ENCODE measurements around the gene CBR3.
A peak's percentile ranks its signal among the peaks of the same experiment; 100 is the strongest.
"Not testable (repeated sequence)": the region's sequence is repeated elsewhere in the genome, so short reads cannot be mapped to it uniquely, and the experiment has no call there.

CBR3 gene

DNA sequence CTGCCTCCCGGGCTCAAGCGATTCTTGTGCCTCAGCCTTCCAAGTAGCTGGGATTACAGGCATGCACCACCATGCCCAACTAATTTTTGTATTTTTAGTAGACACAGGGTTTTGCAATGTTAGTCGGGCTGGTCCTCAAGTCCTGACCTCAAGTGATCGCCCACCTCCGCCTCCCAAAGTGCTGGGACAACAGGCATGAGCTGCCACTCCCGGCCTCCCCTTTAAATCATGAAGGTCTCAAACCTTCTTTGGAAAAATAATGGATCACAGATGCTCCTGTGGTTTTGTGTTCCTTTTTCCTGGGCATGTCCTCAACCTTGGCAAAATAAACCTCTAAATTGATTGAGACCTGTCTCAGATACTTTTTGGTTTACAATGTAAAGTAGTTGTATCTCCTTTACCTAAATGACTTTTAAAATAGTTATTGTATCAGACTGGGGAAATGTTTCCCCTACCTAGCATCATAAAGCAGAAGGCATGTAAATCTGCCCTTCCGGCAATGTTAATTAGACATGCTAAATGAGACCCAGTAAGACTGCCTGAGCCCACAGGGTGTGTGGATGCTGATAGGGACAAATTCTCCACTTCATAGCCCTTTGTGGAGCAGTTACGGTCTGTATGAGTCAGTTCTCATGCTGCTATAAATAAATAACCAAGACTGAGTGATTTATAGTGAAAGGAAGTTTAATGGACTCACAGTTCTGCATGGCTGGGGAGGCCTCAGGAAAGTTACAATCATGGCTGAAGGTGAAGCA lies 37.3 kb upstream of the CBR3 start:
- no peak for TF ChIP-seq CTCF (conservative IDR thresholded peaks at IDR 0.05; ENCODE audit: low read depth, low read length)
- DNase-seq (ENCODE audit: low read depth) = peak; percentile 52
- H3K4me3 ChIP-seq (ENCODE audit: low read depth, low read length) = no peak overlapping the region

DNA sequence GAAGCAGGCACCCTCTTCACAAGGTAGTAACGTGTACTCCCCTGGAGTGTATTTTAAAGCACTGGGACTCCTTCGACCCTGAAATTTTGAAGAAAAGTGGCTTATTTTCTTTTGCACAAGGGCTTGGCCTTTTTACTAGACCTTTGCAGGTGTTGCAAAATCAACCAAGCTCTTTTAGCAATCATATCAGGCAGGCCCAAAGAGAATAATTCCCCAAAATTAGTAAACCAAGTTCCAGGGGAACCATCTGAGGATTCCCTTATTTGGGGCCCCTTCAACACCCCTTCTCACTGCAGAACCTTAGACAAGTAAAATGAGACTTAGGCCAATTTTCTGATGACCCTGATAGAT lies 36.7 kb upstream of the CBR3 start:
- H3K4me3 ChIP-seq (ENCODE audit: low read depth, low read length) = no peak overlapping the region
- TF ChIP-seq CTCF (conservative IDR thresholded peaks at IDR 0.05; ENCODE audit: low read depth, low read length) = no peak
- DNase-seq (ENCODE audit: low read depth) = no peak

GRCh38 chr21:36099000-36099399 lies 35.9 kb upstream of the CBR3 start:
- no peak overlapping the region for H3K4me3 ChIP-seq (ENCODE audit: low read depth, low read length)
- TF ChIP-seq CTCF (conservative IDR thresholded peaks at IDR 0.05; ENCODE audit: low read depth, low read length) = no peak
- no peak for DNase-seq (ENCODE audit: low read depth)

GRCh38 chr21:36099695-36100211 lies 35.1 kb upstream of the CBR3 start:
- not testable (repeated sequence) for DNase-seq (ENCODE audit: low read depth)

DNA sequence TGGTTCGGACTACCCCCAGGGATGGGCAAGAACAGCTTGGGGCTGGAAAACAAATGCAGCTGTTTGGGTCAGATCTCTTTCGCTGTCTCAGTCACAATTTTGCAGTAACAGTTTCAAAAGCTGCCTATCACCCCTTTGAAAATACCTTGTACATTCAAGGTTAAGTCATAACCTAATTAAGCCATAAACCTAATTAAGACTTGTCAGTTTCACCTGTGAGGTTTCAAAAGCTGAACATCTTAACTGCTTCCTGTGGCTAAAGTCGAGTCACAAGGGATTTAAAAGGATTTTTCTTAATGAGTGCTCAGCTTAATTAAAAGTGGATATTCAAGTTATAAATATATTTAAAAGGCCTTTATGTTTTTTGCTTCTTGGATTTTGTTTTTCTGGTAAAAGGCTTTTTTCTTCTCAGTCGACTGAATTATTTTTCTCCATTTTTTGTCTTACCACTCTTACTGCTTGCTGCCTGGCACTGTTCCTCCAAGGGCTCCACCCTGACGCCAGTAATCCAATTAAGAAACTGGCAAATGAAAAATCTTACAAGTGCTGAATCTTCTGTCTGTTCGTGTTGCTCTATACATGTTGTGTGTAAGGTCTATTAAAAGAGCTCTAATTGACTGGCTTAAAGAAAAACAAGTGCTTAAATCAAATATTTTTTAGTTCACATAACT lies 33.8 kb upstream of the CBR3 start:
- no peak overlapping the region for H3K4me3 ChIP-seq (ENCODE audit: low read depth, low read length)
- no peak for TF ChIP-seq CTCF (conservative IDR thresholded peaks at IDR 0.05; ENCODE audit: low read depth, low read length)
- DNase-seq (ENCODE audit: low read depth) = no peak

More at GRCh38 chr21:36099695-36100211, 35.1 kb upstream of the CBR3 start:
- not testable (repeated sequence) for H3K4me3 ChIP-seq (ENCODE audit: low read depth, low read length)

DNA sequence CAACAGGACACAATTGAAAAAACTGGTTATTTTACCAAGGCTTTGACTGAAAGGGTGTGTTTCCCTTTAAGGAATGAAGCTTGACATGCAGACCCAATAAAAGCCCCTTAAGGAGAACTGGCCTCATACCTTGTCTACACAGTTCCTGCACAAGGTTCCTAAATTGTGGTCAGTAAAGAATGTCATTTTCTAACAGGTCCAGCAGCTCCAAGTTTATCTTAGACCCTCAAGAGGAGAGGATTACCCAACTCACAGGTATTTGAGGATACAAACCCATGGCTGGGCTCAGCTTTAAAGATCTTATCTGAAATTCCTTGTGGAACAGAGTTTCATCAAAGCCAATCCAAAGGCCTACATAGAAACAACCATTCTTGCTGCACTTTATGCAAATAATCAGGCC lies 31.4 kb upstream of the CBR3 start:
- no peak for TF ChIP-seq CTCF (conservative IDR thresholded peaks at IDR 0.05; ENCODE audit: low read depth, low read length)
- no peak for DNase-seq (ENCODE audit: low read depth)
- H3K4me3 ChIP-seq (ENCODE audit: low read depth, low read length) = no peak overlapping the region

DNA sequence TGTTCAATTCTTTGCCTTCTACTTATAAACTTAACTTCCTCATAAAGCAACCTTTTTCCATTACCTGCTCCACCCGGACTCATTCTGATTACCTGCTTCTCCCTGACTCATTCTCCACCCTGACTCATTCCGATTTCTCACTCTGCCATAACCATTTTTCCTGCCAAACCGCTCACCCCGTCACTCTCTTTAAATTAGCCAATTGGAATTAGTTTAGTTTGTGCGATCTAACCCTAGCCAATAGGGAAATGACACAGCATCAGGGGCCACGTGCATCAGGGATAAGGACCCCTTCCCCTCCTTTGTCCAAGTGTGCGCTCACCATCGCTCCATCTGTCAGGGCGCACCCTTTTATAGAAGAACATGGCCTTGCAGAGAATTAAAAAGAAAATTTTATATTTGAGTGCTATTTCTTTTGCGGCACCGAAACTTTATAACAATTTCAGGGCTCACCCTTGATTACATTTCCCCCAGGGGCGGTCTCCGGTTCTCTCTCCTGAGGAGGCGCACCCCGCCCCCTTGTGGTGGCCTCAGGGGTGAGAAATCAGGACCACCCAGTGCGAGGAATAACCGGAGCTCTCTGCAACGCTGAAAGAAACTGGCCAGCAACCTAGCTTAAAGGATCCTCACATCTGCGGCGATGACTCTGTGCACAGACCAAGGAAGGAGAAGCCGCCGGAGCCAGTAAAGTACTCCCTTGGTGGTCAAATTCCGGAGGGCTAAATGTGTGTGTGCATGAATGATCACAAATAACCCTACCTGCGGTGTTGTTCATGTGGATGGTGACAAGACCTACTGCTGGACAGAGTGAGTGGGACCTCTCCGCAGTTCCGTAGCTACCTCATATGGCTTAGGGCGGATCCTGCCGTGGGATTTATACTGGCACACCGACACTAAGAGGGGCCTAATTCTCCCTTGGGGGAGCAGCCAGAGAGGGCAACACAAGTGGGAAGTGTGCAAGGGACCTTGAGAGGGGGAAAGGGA lies 30.3 kb upstream of the CBR3 start:
- DNase-seq (ENCODE audit: low read depth) = peak; percentile 70
- TF ChIP-seq CTCF (conservative IDR thresholded peaks at IDR 0.05; ENCODE audit: low read depth, low read length) = peak; percentile 67
- peak overlapping the region; percentile 22 for H3K4me3 ChIP-seq (ENCODE audit: low read depth, low read length)

Measured in choroid plexus epithelial cell (primary cell).